HG02623 (cell line): ENCODE data around the gene TAP2.
"Not testable (repeated sequence)": the region's sequence is repeated elsewhere in the genome, so short reads cannot be mapped to it uniquely, and the experiment has no call there.

Source experiments
- ATAC-seq: cut with Tn5 transposase; IDR thresholded peaks from one replicate; pipeline ENCODE4 v1.9.1; 2021; ENCODE audit warnings: moderate library complexity; ENCODE audit not compliant: unreplicated experiment

The TAP2 gene

GRCh38 chr6:32836873-32837272 lies 1.7 kb downstream of the TAP2 start:
- ATAC-seq: no peak

GRCh38 chr6:32835167-32835893 lies 3.2 kb downstream of the TAP2 start:
- ATAC-seq: no peak

GRCh38 chr6:32833664-32834063 lies 4.9 kb downstream of the TAP2 start:
- no peak for ATAC-seq

GRCh38 chr6:32832535-32832934 lies 6.0 kb downstream of the TAP2 start:
- ATAC-seq: no peak

- ATAC-seq: no peak
These were observed 7.6 kb downstream of the TAP2 start for GRCh38 chr6:32830936-32831335.

- no peak for ATAC-seq
These were observed 8.5 kb downstream of the TAP2 start for GRCh38 chr6:32830017-32830416.

- ATAC-seq: no peak
These were observed 9.0 kb downstream of the TAP2 start for GRCh38 chr6:32829495-32829894.

- ATAC-seq: no peak
These were observed 11.5 kb downstream of the TAP2 start for GRCh38 chr6:32827025-32827424.

- ATAC-seq: no peak
These were observed 12.6 kb downstream of the TAP2 start for GRCh38 chr6:32825966-32826365.

GRCh38 chr6:32819729-32820128 lies 18.8 kb downstream of the TAP2 start:
- ATAC-seq: no peak

- ATAC-seq: no peak
These were observed 19.7 kb downstream of the TAP2 start for GRCh38 chr6:32818867-32819266.

GRCh38 chr6:32816746-32817204 lies 21.8 kb downstream of the TAP2 start, which contains the start of gene HLA-DOB:
TSS of gene HLA-DOB (minus strand) at chr6:32817002. CDS start at chr6:32816951, 51 bp downstream.
- ATAC-seq: peak; percentile 54

- no peak for ATAC-seq
These were observed 22.5 kb downstream of the TAP2 start for GRCh38 chr6:32815996-32816395.

- no peak for ATAC-seq
These were observed 23.4 kb downstream of the TAP2 start for GRCh38 chr6:32815115-32815514.

- no peak for ATAC-seq
These were observed 24.4 kb downstream of the TAP2 start for GRCh38 chr6:32814145-32814544.

GRCh38 chr6:32809171-32809570 lies 29.4 kb downstream of the TAP2 start:
- ATAC-seq: no peak

- no peak for ATAC-seq
These were observed 31.4 kb downstream of the TAP2 start for GRCh38 chr6:32807020-32807580.

- ATAC-seq: not testable (repeated sequence)
These were observed 33.1 kb downstream of the TAP2 start for GRCh38 chr6:32805404-32805803.

- ATAC-seq: no peak
These were observed 35.1 kb downstream of the TAP2 start for GRCh38 chr6:32803416-32803815.

GRCh38 chr6:32799740-32800139 lies 38.8 kb downstream of the TAP2 start:
- ATAC-seq: no peak

- no peak for ATAC-seq
These were observed 39.4 kb downstream of the TAP2 start for GRCh38 chr6:32799168-32799567.
